ENCODE results near the gene GARIN3.

GRCh38 chr5:157193699-157194424 is 27.8 kb upstream of the GARIN3 start:
- TF ChIP-seq CTCF (IDR thresholded peaks at IDR 0.05) (no peak), POLR2A (IDR thresholded peaks at IDR 0.05) (no peak)

All from heart left ventricle (tissue), 13 donors.